K562 (cell line): ENCODE results near the gene SLC25A20. TPM values are rescaled to one million over a fixed set of nuclear protein-coding genes. Genes with fewer than 3 reads are reported as not detected.
A peak's percentile ranks its signal among the peaks of the same experiment; 100 is the strongest.

Experiments used
- ATAC-seq: fragments of 200-7000 bp; cut with Tn5 transposase; 3 replicates; pipeline ENCODE4 v1.9.1; 2020; ENCODE audit warnings: moderate library complexity
- BruUV-seq: library from RNA; stranded (reverse); fragments of 400-500 nt; replicated peaks from 2 replicates; lab custom pipeline; 2021; lab: Mats Ljungman, UMichigan
- CTCF ChIA-PET: fragments of 300-600 bp; formaldehyde crosslinking; extraction: SDS; loops from one replicate; lab custom pipeline; 2021; ENCODE audit warnings: low intra/inter-chr PET ratio; lab: Yijun Ruan, JAX
- POLR2A ChIA-PET: fragments of 300-600, 350-650 bp; sonication (Branson Sonifier 250); formaldehyde crosslinking; extraction: SDS; loops from one replicate; lab custom pipeline; 2021; ENCODE audit warnings: antibody characterized with exemption, inconsistent platforms; lab: Yijun Ruan, JAX
- DNase-seq, 4 experiments: peaks; one replicate each; pipeline versions ENCODE4 v3.0.0 to v3.0.0-alpha.2; 2011 to 2018; ENCODE audit warnings: low spot score in 3 of 4, mixed read lengths in 3 of 4; ENCODE audit errors: extremely low read depth in 1 of 4
- FAIRE-seq: peaks from 2 replicates; lab custom pipeline; 2011; peaks lifted over from hg19 to GRCh38; lab: Jason Lieb, UNC
- H2AFZ ChIP-seq: 2 replicates; pipeline ENCODE4 v1.6.0; 2011; ENCODE audit warnings: low read depth, low read length, control low read depth, inconsistent platforms
- H3K27ac ChIP-seq: fragments of 200-600 bp; 3 replicates; pipeline ENCODE4 v1.8.0; 2011; ENCODE audit warnings: low read depth, mild to moderate bottlenecking, control low read depth, inconsistent platforms, low read length, moderate library complexity, mixed read lengths; ENCODE audit errors: extremely low read depth
- H3K27me3 ChIP-seq, 2 experiments: fragments of 300-600 bp in 1 of 2; 2 replicates in 1 of 2; 3 replicates in 1 of 2; pipeline versions ENCODE4 v1.6.0 to v1.8.0; 2011; ENCODE audit warnings: inconsistent platforms in 2 of 2, low read length in 2 of 2, mild to moderate bottlenecking in 1 of 2, mixed read lengths in 1 of 2, moderate library complexity in 1 of 2; ENCODE audit not compliant: control insufficient read depth in 2 of 2, insufficient read depth in 2 of 2
- H3K36me3 ChIP-seq: fragments of 300-600 bp; 3 replicates; pipeline ENCODE4 v1.8.0; 2011; ENCODE audit warnings: mild to moderate bottlenecking, low read length, inconsistent platforms; ENCODE audit not compliant: control insufficient read depth, insufficient read depth
- H3K4me1 ChIP-seq, 2 experiments: fragments of 200-600 bp in 1 of 2; replicated peaks in 1 of 2; 2 replicates in 1 of 2; 3 replicates in 1 of 2; pipeline versions ENCODE4 v1.5.1 to v1.8.0; 2011; ENCODE audit warnings: inconsistent platforms in 2 of 2, low read length in 2 of 2, mild to moderate bottlenecking in 1 of 2, mixed read lengths in 1 of 2, moderate library complexity in 1 of 2; ENCODE audit not compliant: control insufficient read depth in 2 of 2, insufficient read depth in 2 of 2
- H3K4me2 ChIP-seq: 2 replicates; pipeline ENCODE4 v1.6.1; 2011; ENCODE audit warnings: low read length, control low read depth, inconsistent platforms, mixed read lengths; ENCODE audit not compliant: insufficient read depth
- H3K4me3 ChIP-seq: fragments of 200-600 bp; sonication (generic), shearing (Covaris generic); 2 replicates; pipeline ENCODE4 v1.5.1; 2016; ENCODE audit warnings: control low read depth, inconsistent platforms
- H3K79me2 ChIP-seq: fragments of 200-600 bp; 3 replicates; pipeline ENCODE4 v1.8.0; 2011; ENCODE audit warnings: low read length, inconsistent platforms; ENCODE audit not compliant: control insufficient read depth, insufficient read depth
- H3K9ac ChIP-seq, 2 experiments: 2 replicates each; pipeline versions ENCODE4 v1.6.0 to v1.6.1; 2011; ENCODE audit warnings: low read depth in 2 of 2, low read length in 2 of 2, control low read depth in 1 of 2, inconsistent platforms in 1 of 2, mild to moderate bottlenecking in 1 of 2, mixed read lengths in 1 of 2; ENCODE audit not compliant: insufficient read depth in 1 of 2
- H3K9me1 ChIP-seq: one replicate; pipeline ENCODE4 v1.6.0; 2011; ENCODE audit warnings: inconsistent platforms, mild to moderate bottlenecking, low read length, moderate library complexity; ENCODE audit not compliant: control insufficient read depth, insufficient read depth
- H3K9me3 ChIP-seq: replicated peaks from 2 replicates; pipeline ENCODE4 v1.5.1; 2011; ENCODE audit warnings: low read depth, low read length, inconsistent platforms; ENCODE audit not compliant: control insufficient read depth, insufficient read depth
- H4K20me1 ChIP-seq: replicated peaks from 2 replicates; pipeline ENCODE4 v1.6.1; 2011; ENCODE audit warnings: low read length, inconsistent platforms, mixed read lengths; ENCODE audit not compliant: control insufficient read depth, insufficient read depth
- CEBPB ChIP-seq: fragments of 450-650 bp; IDR thresholded peaks from 2 replicates; pipeline ENCODE4 v1.6.1; 2016; ENCODE audit warnings: missing genetic modification characterization, missing compliant biosample characterization
- CEBPG ChIP-seq, 3 experiments: fragments of 200-800 bp in 1 of 3; sonication (Bioruptor generic) in 1 of 3; sonication (generic) in 1 of 3; formaldehyde crosslinking in 1 of 3; IDR thresholded peaks in 2 of 3; conservative IDR thresholded peaks in 1 of 3; 2 replicates each; pipeline versions ENCODE4 v1.6.1 to v1.8.0; 2016 to 2022; ENCODE audit warnings: missing compliant biosample characterization in 2 of 3, missing genetic modification characterization in 2 of 3, mild to moderate bottlenecking in 1 of 3, missing genetic modification reagents in 1 of 3
- CREB3L1 ChIP-seq: fragments of 450-650 bp; IDR thresholded peaks from 2 replicates; pipeline ENCODE4 v1.6.1; 2014; ENCODE audit warnings: low read depth, mild to moderate bottlenecking, moderate library complexity, borderline replicate concordance
- E2F3 ChIP-seq: fragments of 250-450 bp; sonication (Bioruptor Pico); IDR thresholded peaks from 2 replicates; pipeline ENCODE4 v1.4.0; 2020; ENCODE audit warnings: mild to moderate bottlenecking
- ZNF197 ChIP-seq: fragments of 200-800 bp; sonication (Bioruptor generic); IDR thresholded peaks from 2 replicates; pipeline ENCODE4 v1.6.1; 2016; ENCODE audit warnings: low read depth, missing genetic modification characterization, missing compliant biosample characterization
- ZNF224 ChIP-seq: sonication (generic); formaldehyde crosslinking; IDR thresholded peaks from 2 replicates; pipeline ENCODE4 v1.8.0; 2022; ENCODE audit warnings: mild to moderate bottlenecking, missing genetic modification reagents
- ZNF347 ChIP-seq: fragments of 450-650 bp; formaldehyde crosslinking; IDR thresholded peaks from 2 replicates; pipeline ENCODE4 v1.4.0; 2020; ENCODE audit warnings: low read depth, mild to moderate bottlenecking, moderate library complexity
- WGBS: fragments of 100-300 bp; shearing (Covaris generic); methylation state at CpG from one replicate; pipeline ENCODE4 v1.1.6; 2016; ENCODE audit warnings: low coverage, mixed read lengths; ENCODE audit not compliant: insufficient coverage; ENCODE audit errors: missing lambda C conversion rate; 5-methylcytosine and 5-hydroxymethylcytosine counted together
- in situ Hi-C: fragments of 300-500 bp; cut with MboI; formaldehyde crosslinking; loops from 4 replicates; pipeline ENCODE4 v1.15.0; 2018; ENCODE audit warnings: inconsistent platforms, mixed read lengths
- intact Hi-C: fragments of 100-400 bp; cut with micrococcal nuclease; formaldehyde crosslinking; loops from 2 replicates; pipeline ENCODE4 v1.14.2; 2022
- polyA plus RNA-seq, 8 experiments: library from polyadenylated mRNA; depleted of rRNA in 4 of 8; stranded (reverse) in 5 of 8; unstranded in 3 of 8; fragments of >200 nt; fragmentation: Nextera tagmentation in 2 of 8; fragmentation: Illumina TruSeq in 1 of 8; extraction: Ambion mirVana in 2 of 8; extraction: Trizol in 1 of 8; gene quantifications; 2 replicates each; pipeline versions ENCODE4 v1.2.1 to v1.2.3, GENCODE V29; 2011 to 2014; ENCODE audit warnings: inconsistent platforms in 1 of 8, missing spikeins in 1 of 8
- total RNA-seq, 7 experiments: library from RNA; depleted of rRNA in 6 of 7; stranded (reverse); fragments of >200 nt in 6 of 7; fragmentation: Illumina TruSeq in 2 of 7; extraction: Trizol in 2 of 7; gene quantifications; 2 replicates each; pipeline versions ENCODE4 v1.2.1 to v1.2.3, GENCODE V29; 2011 to 2021; ENCODE audit warnings: low replicate concordance in 1 of 7

Gene SLC25A20
- total and polyA plus RNA-seq, 9 of the 15 experiments (the other 6 are each of a cell fraction or from before 2014, with no cell fraction given) = 14.3 to 48.1 (median 21.6) TPM

DNA sequence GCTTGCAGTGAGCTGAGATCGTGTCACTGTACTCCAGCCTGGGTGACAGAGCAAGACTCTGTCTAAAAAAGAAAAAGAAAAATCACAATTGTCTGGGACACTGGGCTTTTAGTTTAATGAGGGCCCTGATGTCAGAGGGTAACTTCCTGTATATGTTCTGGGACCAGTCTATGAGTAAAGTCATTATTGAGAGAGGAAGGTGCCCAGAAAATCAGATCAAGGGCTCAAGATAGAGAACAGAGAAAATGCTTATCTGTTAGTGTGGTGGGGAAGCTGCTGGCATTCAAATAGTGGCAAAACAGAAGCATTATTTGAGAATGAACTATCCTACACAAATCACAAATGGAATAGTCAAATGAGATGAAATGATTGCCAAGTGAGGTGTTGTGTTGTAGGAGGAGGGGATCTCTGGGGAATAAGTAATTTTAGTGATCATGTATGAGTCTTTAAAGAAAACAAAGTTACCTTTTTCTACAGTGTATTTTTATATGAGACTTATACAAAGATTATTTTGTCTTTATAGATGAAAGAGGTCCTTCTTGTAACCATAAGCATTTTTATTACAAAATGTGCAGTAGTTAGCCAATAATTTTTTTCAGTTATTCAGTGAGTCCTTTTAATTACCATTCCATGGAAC is 33.4 kb upstream of the SLC25A20 start (continued):
- no peak for TF ChIP-seq CREB3L1

- no TSS peak for BruUV-seq
- DNase-seq (no peak), FAIRE-seq (no peak), ATAC-seq (no peak)
- Histone ChIP-seq H3K9me3 (no peaks in the 10 kb centered on the region), H2AFZ (no peak overlapping the region), H3K27ac (no peak overlapping the region), H3K4me3 (no peak overlapping the region), H3K9me1 (peaks cover 3% of the 10 kb centered on the region), H3K36me3 (peaks cover 84% of the 10 kb centered on the region), H4K20me1 (peaks cover 21% of the 10 kb centered on the region), H3K79me2 (peaks cover 99% of the 10 kb centered on the region), H3K4me2 (no peak overlapping the region), H3K27me3 (no peaks in the 10 kb centered on the region), H3K9ac (no peak overlapping the region), H3K4me1 (peaks cover 0 to 25% of the 10 kb centered on the region in 2 experiments; a peak in 4 of 5 replicates)
- ChIA-PET POLR2A (interaction anchor here (0.6 to 3.6 kb wide), 2 partner anchors 11 to 15 kb away, joined by 3 to 25 read pairs; partner anchors contain the start of gene ARIH2), CTCF (no interaction called here)
- in situ Hi-C loops (no loop called here), intact Hi-C loops (no loop called here)
- no peak for TF ChIP-seq ZNF197
- TF ChIP-seq ZNF224 (CRISPR knock-in tag) = no peak
- TF ChIP-seq CEBPG (CRISPR knock-in tag; IDR thresholded peaks at IDR 0.05) = no peak
- TF ChIP-seq CEBPG (tag; conservative IDR thresholded peaks at IDR 0.05 in 1 of 2, IDR thresholded peaks at IDR 0.05 in 1 of 2) = peak; percentile 25 to 75; a peak in 2 of 4 replicates
- TF ChIP-seq CEBPB (tag) = peak; percentile 78
- TF ChIP-seq ZNF347 (CRISPR knock-in tag) = no peak
- TF ChIP-seq E2F3 (CRISPR knock-in tag) = no peak
- WGBS = 68% methylated on average over 3 of the region's 3 CpGs
These were observed 31.9 kb upstream of the SLC25A20 start for GRCh38 chr3:48930590-48930989.
